ENCODE measurements around the gene ENTREP3. TPM values are rescaled to one million over a fixed set of nuclear protein-coding genes. Genes with fewer than 3 reads are reported as not detected.

ENTREP3 gene
- total RNA-seq, 4 donors from 2014 or later = 5.3 to 28.2 (median 11.7) TPM

GRCh38 chr1:155285631-155286044 is 30.4 kb upstream of the ENTREP3 start:
- Histone ChIP-seq H3K36me3 (no peaks in the 10 kb centered on the region), H3K4me3 (no peak overlapping the region), H3K27me3 (no peaks in the 10 kb centered on the region), H3K9me3 (no peaks in the 10 kb centered on the region), H3K4me1 (no peaks in the 10 kb centered on the region), H3K27ac (no peak overlapping the region)
- TF ChIP-seq CTCF (IDR thresholded peaks at IDR 0.05) = no peak
- no peak for TF ChIP-seq POLR2A (IDR thresholded peaks at IDR 0.05)
- intact Hi-C loops (cut with DNase I; ENCODE audit: low total_unique reads) = no loop called here
- DNase-seq = no peak

GRCh38 chr1:155285063-155285462 is 29.8 kb upstream of the ENTREP3 start:
- DNase-seq = no peak
- H3K4me3 ChIP-seq = no peak overlapping the region
- no peak for TF ChIP-seq POLR2A (IDR thresholded peaks at IDR 0.05)
- no peak for TF ChIP-seq CTCF (IDR thresholded peaks at IDR 0.05)
- intact Hi-C loops (cut with DNase I; ENCODE audit: low total_unique reads) = no loop called here
- H3K9me3 ChIP-seq = no peaks in the 10 kb centered on the region
- H3K27ac ChIP-seq = no peak overlapping the region
- no peaks in the 10 kb centered on the region for H3K36me3 ChIP-seq
- no peaks in the 10 kb centered on the region for H3K4me1 ChIP-seq
- H3K27me3 ChIP-seq = no peaks in the 10 kb centered on the region

- TF ChIP-seq POLR2A (IDR thresholded peaks at IDR 0.05) = no peak
- TF ChIP-seq CTCF (IDR thresholded peaks at IDR 0.05) = no peak
- intact Hi-C loops (cut with DNase I; ENCODE audit: low total_unique reads) = no loop called here
- no peaks in the 10 kb centered on the region for H3K36me3 ChIP-seq
- H3K4me1 ChIP-seq = no peaks in the 10 kb centered on the region
- H3K4me3 ChIP-seq = no peak overlapping the region
- no peak overlapping the region for H3K27ac ChIP-seq
- no peak for DNase-seq
- no peaks in the 10 kb centered on the region for H3K9me3 ChIP-seq
- no peaks in the 10 kb centered on the region for H3K27me3 ChIP-seq
Observed at GRCh38 chr1:155284476-155284875, 29.2 kb upstream of the ENTREP3 start.

GRCh38 chr1:155282488-155283091 is 27.3 kb upstream of the ENTREP3 start:
- Histone ChIP-seq H3K9me3 (no peaks in the 10 kb centered on the region), H3K27me3 (no peaks in the 10 kb centered on the region), H3K4me1 (peaks cover 0 to 9% of the 10 kb centered on the region in 2 donors), H3K27ac (no peak overlapping the region), H3K4me3 (no peak overlapping the region), H3K36me3 (no peaks in the 10 kb centered on the region)
- TF ChIP-seq POLR2A (IDR thresholded peaks at IDR 0.05) (no peak), CTCF (IDR thresholded peaks at IDR 0.05) (no peak)
- no peak for DNase-seq
- intact Hi-C loops (cut with DNase I; ENCODE audit: low total_unique reads) = no loop called here

- no peak for DNase-seq
- no peaks in the 10 kb centered on the region for H3K36me3 ChIP-seq
- peaks cover 0 to 10% of the 10 kb centered on the region in 2 donors for H3K4me1 ChIP-seq
- no peak for TF ChIP-seq POLR2A (IDR thresholded peaks at IDR 0.05)
- TF ChIP-seq CTCF (IDR thresholded peaks at IDR 0.05) = no peak
- H3K27ac ChIP-seq = no peak overlapping the region
- no peak overlapping the region for H3K4me3 ChIP-seq
- H3K9me3 ChIP-seq = no peaks in the 10 kb centered on the region
- H3K27me3 ChIP-seq = no peaks in the 10 kb centered on the region
- intact Hi-C loops (cut with DNase I; ENCODE audit: low total_unique reads) = loop anchor here (5.0 kb wide), 1 partner anchor 43 kb away; the partner anchor contains the start of gene RUSC1
Observed at GRCh38 chr1:155279268-155279667, 24.0 kb upstream of the ENTREP3 start.
